GM19351 (cell line): ENCODE data around the gene MSRB2.

Experiments used
- ATAC-seq: cut with Tn5 transposase; IDR thresholded peaks from one replicate; pipeline ENCODE4 v1.9.1; 2021; ENCODE audit warnings: mild to moderate bottlenecking, moderate library complexity; ENCODE audit not compliant: unreplicated experiment

The MSRB2 gene

GRCh38 chr10:23171232-23171876 is 76.0 kb downstream of the MSRB2 start:
- no peak for ATAC-seq
